GM10266 (cell line): ENCODE results near the gene C12orf43.

Experiments used
- DNase-seq: peaks from one replicate; pipeline ENCODE4 v3.0.0; 2012; ENCODE audit errors: extremely low spot score
- TF ChIP-seq, protein P1 (sequence below): IDR thresholded peaks from 2 replicates; pipeline ENCODE4 v1.5.1; 2012; ENCODE audit warnings: mild to moderate bottlenecking, low read depth; ENCODE audit not compliant: control insufficient read depth, insufficient read depth; ENCODE audit errors: missing control alignments

Gene C12orf43

DNA sequence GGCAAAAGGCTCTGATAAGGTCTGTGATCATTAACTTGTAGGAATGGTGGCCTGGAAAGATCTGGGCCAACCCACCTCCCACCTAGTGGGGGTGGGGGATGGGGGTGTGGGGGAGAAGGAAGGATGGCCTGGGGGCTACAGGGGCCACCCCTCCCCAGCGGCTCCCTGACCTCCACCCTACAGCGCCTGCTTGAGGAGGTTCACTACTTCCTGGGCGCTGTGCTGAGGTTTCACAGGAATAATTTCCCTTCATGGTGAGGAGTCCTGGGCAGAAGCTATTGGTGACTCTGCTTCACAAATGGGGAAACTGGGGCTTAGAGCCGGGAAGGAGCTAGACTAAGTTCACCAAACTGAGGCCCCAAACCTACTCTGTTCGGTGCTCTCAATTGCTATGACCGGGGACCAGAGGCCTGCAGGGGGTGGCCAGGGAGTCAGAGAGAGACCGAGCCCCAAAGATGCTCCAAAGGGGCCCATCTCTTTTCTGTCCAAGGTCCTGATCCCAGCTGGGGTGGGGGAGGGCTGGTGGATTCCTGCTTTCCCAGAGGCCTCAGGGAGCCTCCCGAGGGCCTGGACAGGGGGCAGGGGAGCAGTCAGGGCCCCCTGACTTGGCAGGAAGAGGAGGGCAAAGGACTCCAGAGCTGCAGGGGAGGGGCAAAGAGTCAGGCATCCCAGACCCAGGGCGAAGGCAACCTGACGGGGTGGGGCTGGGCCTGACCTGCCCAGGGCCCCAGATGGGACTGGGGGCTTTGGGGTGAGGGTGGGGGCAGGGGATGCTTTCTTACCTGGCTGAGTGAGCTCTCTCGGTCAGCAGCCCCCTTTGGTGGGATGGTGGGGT lies 36.2 kb downstream of the C12orf43 start:
- no peak for DNase-seq
- TF ChIP-seq, protein P1, sequence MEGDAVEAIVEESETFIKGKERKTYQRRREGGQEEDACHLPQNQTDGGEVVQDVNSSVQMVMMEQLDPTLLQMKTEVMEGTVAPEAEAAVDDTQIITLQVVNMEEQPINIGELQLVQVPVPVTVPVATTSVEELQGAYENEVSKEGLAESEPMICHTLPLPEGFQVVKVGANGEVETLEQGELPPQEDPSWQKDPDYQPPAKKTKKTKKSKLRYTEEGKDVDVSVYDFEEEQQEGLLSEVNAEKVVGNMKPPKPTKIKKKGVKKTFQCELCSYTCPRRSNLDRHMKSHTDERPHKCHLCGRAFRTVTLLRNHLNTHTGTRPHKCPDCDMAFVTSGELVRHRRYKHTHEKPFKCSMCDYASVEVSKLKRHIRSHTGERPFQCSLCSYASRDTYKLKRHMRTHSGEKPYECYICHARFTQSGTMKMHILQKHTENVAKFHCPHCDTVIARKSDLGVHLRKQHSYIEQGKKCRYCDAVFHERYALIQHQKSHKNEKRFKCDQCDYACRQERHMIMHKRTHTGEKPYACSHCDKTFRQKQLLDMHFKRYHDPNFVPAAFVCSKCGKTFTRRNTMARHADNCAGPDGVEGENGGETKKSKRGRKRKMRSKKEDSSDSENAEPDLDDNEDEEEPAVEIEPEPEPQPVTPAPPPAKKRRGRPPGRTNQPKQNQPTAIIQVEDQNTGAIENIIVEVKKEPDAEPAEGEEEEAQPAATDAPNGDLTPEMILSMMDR = no peak

DNA sequence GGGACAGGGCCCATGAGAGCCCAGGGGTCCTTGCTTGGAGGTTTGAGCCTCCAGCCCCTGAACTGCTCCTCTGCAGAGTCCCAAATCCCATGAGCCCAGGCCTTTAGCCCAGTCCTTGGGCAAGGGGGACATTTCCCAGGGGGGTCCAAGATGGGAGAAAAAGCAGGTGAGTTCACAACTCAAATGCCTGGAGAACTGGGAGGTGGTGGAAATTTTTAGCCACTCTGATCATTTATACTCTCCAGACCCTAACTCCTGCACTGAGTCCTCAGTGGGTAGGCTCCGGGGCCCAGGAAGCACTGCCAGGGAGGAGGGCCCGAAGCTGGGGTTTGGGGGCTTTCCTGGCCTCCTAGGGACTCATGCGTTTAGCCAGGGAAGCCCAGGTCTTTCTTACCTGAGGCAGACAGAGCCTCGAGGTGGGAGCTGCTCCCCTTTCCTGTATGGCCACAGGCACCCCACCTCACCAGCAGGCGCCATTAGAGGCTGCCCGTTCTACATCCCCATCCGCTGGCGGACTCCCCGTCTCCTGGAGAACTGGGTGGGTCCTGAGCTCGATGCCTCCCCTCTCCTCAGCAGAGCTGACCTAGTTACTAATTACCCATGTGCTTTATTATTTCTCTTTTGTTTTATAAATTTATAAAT lies 36.9 kb downstream of the C12orf43 start:
- TF ChIP-seq, protein P1 = no peak
- no peak for DNase-seq

DNA sequence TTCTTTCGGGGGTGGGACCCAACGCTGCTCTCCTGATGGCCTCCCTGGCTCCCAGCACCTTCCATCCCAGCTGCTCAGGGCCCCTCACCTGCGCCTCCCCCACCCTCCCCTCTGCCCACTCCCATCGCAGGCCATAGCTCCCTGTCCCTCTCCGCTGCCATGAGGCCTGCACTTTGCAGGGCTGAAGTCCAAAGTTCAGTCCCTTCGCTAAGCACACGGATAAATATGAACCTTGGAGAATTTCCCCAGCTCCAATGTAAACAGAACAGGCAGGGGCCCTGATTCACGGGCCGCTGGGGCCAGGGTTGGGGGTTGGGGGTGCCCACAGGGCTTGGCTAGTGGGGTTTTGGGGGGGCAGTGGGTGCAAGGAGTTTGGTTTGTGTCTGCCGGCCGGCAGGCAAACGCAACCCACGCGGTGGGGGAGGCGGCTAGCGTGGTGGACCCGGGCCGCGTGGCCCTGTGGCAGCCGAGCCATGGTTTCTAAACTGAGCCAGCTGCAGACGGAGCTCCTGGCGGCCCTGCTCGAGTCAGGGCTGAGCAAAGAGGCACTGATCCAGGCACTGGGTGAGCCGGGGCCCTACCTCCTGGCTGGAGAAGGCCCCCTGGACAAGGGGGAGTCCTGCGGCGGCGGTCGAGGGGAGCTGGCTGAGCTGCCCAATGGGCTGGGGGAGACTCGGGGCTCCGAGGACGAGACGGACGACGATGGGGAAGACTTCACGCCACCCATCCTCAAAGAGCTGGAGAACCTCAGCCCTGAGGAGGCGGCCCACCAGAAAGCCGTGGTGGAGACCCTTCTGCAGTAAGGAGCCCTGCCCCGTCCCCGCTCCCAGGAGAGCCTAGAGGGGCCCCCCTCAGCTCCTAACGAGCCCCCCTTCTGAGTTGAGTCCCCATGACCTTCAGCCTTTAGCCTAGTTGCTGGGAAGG lies 37.7 kb downstream of the C12orf43 start, which contains the start of gene HNF1A:
HNF1A (plus strand) TSS at position 248 of the 924 bp plus-strand sequence; CDS start at position 474, 226 bp downstream.
- TF ChIP-seq, protein P1 = no peak
- no peak for DNase-seq

- TF ChIP-seq, protein P1 = no peak
- no peak for DNase-seq
These were observed 38.6 kb downstream of the C12orf43 start for GRCh38 chr12:120977531-120978295.

- DNase-seq = no peak
- TF ChIP-seq, protein P1 = no peak
These were observed 43.3 kb downstream of the C12orf43 start for GRCh38 chr12:120972870-120973543.
